CD14-positive monocyte (primary cell): ENCODE results near the gene DOCK3. TPM values are rescaled to one million over a fixed set of nuclear protein-coding genes. Genes with fewer than 3 reads are reported as not detected.
"Not testable (repeated sequence)": the region's sequence is repeated elsewhere in the genome, so short reads cannot be mapped to it uniquely, and the experiment has no call there.

ENCODE experiments used
- DNase-seq, 3 donors: peaks; one replicate each; pipeline ENCODE4 v3.0.0-alpha.2; 2011 to 2022
- H2AFZ ChIP-seq: 2 replicates; pipeline ENCODE4 v1.6.0; 2012; ENCODE audit warnings: mild to moderate bottlenecking, low read depth, low read length, inconsistent platforms; ENCODE audit not compliant: insufficient read depth, poor library complexity, severe bottlenecking
- H3K27ac ChIP-seq, 2 donors: 1 replicate in 1 of 2; 2 replicates in 1 of 2; pipeline ENCODE4 v1.5.1; 2012 to 2013; ENCODE audit warnings: low read length in 2 of 2, control low read depth in 1 of 2, inconsistent platforms in 1 of 2, low read depth in 1 of 2, mild to moderate bottlenecking in 1 of 2
- H3K27me3 ChIP-seq, 2 donors: one replicate each; pipeline versions ENCODE4 v1.6.0 to v1.6.1; 2011 to 2013; ENCODE audit warnings: low read length in 2 of 2; ENCODE audit not compliant: control insufficient read depth in 2 of 2, insufficient read depth in 2 of 2
- H3K36me3 ChIP-seq, 2 donors: replicated peaks in 1 of 2; 1 replicate in 1 of 2; 2 replicates in 1 of 2; pipeline versions ENCODE4 v1.5.1 to v1.6.1; 2012 to 2013; ENCODE audit warnings: low read length in 2 of 2, control low read depth in 1 of 2, inconsistent platforms in 1 of 2, mild to moderate bottlenecking in 1 of 2; ENCODE audit not compliant: insufficient read depth in 2 of 2, control insufficient read depth in 1 of 2
- H3K4me1 ChIP-seq, 2 donors: 1 replicate in 1 of 2; 2 replicates in 1 of 2; pipeline versions ENCODE4 v1.5.1 to v1.6.1; 2012 to 2013; ENCODE audit warnings: low read length in 2 of 2, control low read depth in 1 of 2, inconsistent platforms in 1 of 2, mild to moderate bottlenecking in 1 of 2, moderate library complexity in 1 of 2; ENCODE audit not compliant: insufficient read depth in 2 of 2, control insufficient read depth in 1 of 2
- H3K4me2 ChIP-seq: replicated peaks from 2 replicates; pipeline ENCODE3; 2012; ENCODE audit warnings: low read length, moderate library complexity, mild to moderate bottlenecking; ENCODE audit not compliant: poor library complexity, severe bottlenecking; ENCODE audit errors: extremely low read depth
- H3K4me3 ChIP-seq, 3 experiments: fragments of 200-600 bp in 1 of 3; sonication (generic) in 1 of 3; replicated peaks in 1 of 3; 1 replicate in 2 of 3; 2 replicates in 1 of 3; pipeline ENCODE4 v1.5.1; 2011 to 2013; ENCODE audit warnings: low read length in 3 of 3, mild to moderate bottlenecking in 3 of 3, control low read depth in 2 of 3, low read depth in 2 of 3, inconsistent platforms in 1 of 3, moderate library complexity in 1 of 3
- H3K79me2 ChIP-seq: 2 replicates; pipeline ENCODE4 v1.6.0; 2012; ENCODE audit warnings: mild to moderate bottlenecking, control low read depth, inconsistent platforms, low read length, moderate library complexity; ENCODE audit not compliant: insufficient read depth
- H3K9ac ChIP-seq: 2 replicates; pipeline ENCODE4 v1.6.0; 2017; ENCODE audit warnings: low read length, mild to moderate bottlenecking; ENCODE audit not compliant: insufficient read depth, poor library complexity, severe bottlenecking
- H3K9me3 ChIP-seq, 2 donors: replicated peaks in 1 of 2; 1 replicate in 1 of 2; 2 replicates in 1 of 2; pipeline versions ENCODE4 v1.5.1 to v1.6.1; 2012 to 2013; ENCODE audit warnings: low read length in 2 of 2, control low read depth in 1 of 2; ENCODE audit not compliant: control insufficient read depth in 1 of 2, insufficient read depth in 1 of 2
- H4K20me1 ChIP-seq: 2 replicates; pipeline ENCODE4 v1.6.0; 2012; ENCODE audit warnings: mild to moderate bottlenecking, low read length, control low read depth, moderate library complexity; ENCODE audit not compliant: insufficient read depth
- H3K27ac Mint-ChIP-seq, 7 donors: one replicate each; pipeline ENCODE4 v1.8.0; 2020; ENCODE audit warnings: mild to moderate bottlenecking in 7 of 7, mixed read lengths in 7 of 7, moderate library complexity in 6 of 7, inconsistent platforms in 2 of 7
- H3K27me3 Mint-ChIP-seq, 3 donors: one replicate each; pipeline ENCODE4 v1.8.0; 2021 to 2022; ENCODE audit warnings: low read depth in 3 of 3, mild to moderate bottlenecking in 3 of 3, mixed read lengths in 3 of 3, moderate library complexity in 3 of 3, inconsistent platforms in 1 of 3
- H3K36me3 Mint-ChIP-seq, 2 donors: one replicate each; pipeline ENCODE4 v1.8.0; 2020; ENCODE audit warnings: mixed read lengths in 2 of 2, inconsistent platforms in 1 of 2, mild to moderate bottlenecking in 1 of 2
- H3K4me1 Mint-ChIP-seq: one replicate; pipeline ENCODE4 v1.8.0; 2020; ENCODE audit warnings: mild to moderate bottlenecking, mixed read lengths
- H3K4me3 Mint-ChIP-seq, 2 donors: one replicate each; pipeline ENCODE4 v1.8.0; 2020; ENCODE audit warnings: mild to moderate bottlenecking in 2 of 2, mixed read lengths in 2 of 2, moderate library complexity in 1 of 2
- H3K9me3 Mint-ChIP-seq, 7 donors: one replicate each; pipeline ENCODE4 v1.8.0; 2020 to 2022; ENCODE audit warnings: mixed read lengths in 7 of 7, mild to moderate bottlenecking in 6 of 7, moderate library complexity in 6 of 7, inconsistent platforms in 2 of 7
- WGBS: methylation state at CpG from one replicate; pipeline ENCODE4 v1.1.5; 2013; ENCODE audit warnings: missing lambda C conversion rate; ENCODE audit not compliant: insufficient coverage; 5-methylcytosine and 5-hydroxymethylcytosine counted together
- intact Hi-C, 2 donors: fragments of 100-400 bp; cut with micrococcal nuclease; formaldehyde crosslinking; loops; one replicate each; pipeline versions ENCODE4 v1.15.0 to v1.15.1; 2023
- polyA plus RNA-seq, 3 donors: library from polyadenylated mRNA; depleted of rRNA in 1 of 3; unstranded in 2 of 3; stranded (reverse) in 1 of 3; fragments of 300-500 nt in 2 of 3; fragments of >200 nt in 1 of 3; fragmentation: Illumina TruSeq in 2 of 3; gene quantifications; 1 replicate in 2 of 3; 2 replicates in 1 of 3; pipeline ENCODE4 v1.2.3, GENCODE V29; 2012 to 2021
- TF ChIP-seq, protein P1 (sequence below): fragments of 200-600 bp; IDR thresholded peaks from one replicate; pipeline ENCODE4 v1.8.0; 2022; ENCODE audit warnings: antibody characterized with exemption, mild to moderate bottlenecking

The DOCK3 gene
- polyA plus RNA-seq, 3 donors = 0.03 TPM; not detected in 1

- H2AFZ ChIP-seq = no peak overlapping the region
- no peak overlapping the region for H3K27ac Mint-ChIP-seq
- H3K27ac ChIP-seq = no peak overlapping the region
- H3K4me3 ChIP-seq = no peak overlapping the region
- WGBS = 60% methylated on average over 2 of the region's 3 CpGs
- no peaks in the 10 kb centered on the region for H3K36me3 Mint-ChIP-seq
- H3K9me3 Mint-ChIP-seq = peaks cover 2 to 9% (median 7%) of the 10 kb centered on the region in 7 donors
- H4K20me1 ChIP-seq = no peaks in the 10 kb centered on the region
- H3K27me3 Mint-ChIP-seq = no peaks in the 10 kb centered on the region
- H3K4me2 ChIP-seq = no peak overlapping the region
- intact Hi-C loops = no loop called here
- TF ChIP-seq, protein P1, sequence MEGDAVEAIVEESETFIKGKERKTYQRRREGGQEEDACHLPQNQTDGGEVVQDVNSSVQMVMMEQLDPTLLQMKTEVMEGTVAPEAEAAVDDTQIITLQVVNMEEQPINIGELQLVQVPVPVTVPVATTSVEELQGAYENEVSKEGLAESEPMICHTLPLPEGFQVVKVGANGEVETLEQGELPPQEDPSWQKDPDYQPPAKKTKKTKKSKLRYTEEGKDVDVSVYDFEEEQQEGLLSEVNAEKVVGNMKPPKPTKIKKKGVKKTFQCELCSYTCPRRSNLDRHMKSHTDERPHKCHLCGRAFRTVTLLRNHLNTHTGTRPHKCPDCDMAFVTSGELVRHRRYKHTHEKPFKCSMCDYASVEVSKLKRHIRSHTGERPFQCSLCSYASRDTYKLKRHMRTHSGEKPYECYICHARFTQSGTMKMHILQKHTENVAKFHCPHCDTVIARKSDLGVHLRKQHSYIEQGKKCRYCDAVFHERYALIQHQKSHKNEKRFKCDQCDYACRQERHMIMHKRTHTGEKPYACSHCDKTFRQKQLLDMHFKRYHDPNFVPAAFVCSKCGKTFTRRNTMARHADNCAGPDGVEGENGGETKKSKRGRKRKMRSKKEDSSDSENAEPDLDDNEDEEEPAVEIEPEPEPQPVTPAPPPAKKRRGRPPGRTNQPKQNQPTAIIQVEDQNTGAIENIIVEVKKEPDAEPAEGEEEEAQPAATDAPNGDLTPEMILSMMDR = no peak
- H3K27me3 ChIP-seq = no peaks in the 10 kb centered on the region
- no peaks in the 10 kb centered on the region for H3K4me1 Mint-ChIP-seq
- no peaks in the 10 kb centered on the region for H3K79me2 ChIP-seq
- no peaks in the 10 kb centered on the region for H3K36me3 ChIP-seq
- H3K9me3 ChIP-seq = no peaks in the 10 kb centered on the region
- no peak overlapping the region for H3K4me3 Mint-ChIP-seq
- H3K4me1 ChIP-seq = no peaks in the 10 kb centered on the region
- H3K9ac ChIP-seq = no peak overlapping the region
- no peak for DNase-seq
Observed at GRCh38 chr3:50890688-50891344, 216.1 kb downstream of the DOCK3 start.

DNA sequence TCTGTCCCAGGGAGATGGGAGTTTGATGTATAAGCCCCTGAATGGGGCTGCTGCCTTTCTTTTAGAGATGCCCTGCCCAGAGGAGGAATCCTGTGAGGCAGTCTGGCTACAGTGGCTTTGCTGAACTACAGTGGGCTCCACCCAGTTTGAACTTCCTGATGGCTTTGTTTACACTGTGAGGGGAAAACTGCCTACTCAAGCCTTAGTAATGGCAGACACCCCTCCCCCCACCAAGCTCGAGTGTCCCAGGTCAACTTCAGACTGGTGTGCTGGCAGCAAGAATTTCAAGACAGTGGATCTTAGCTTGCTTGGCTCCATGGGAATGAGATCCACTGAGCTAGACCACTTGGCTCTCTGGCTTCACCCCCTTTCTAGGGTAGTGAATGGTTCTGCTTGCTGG, 226.4 kb downstream of the DOCK3 start:
- H3K4me3 ChIP-seq, H2AFZ ChIP-seq, H3K9me3 ChIP-seq, H3K36me3 ChIP-seq, H3K27ac ChIP-seq, intact Hi-C loops, H3K4me1 Mint-ChIP-seq, H3K36me3 Mint-ChIP-seq, H3K4me3 Mint-ChIP-seq, H3K4me1 ChIP-seq, H3K4me2 ChIP-seq, H4K20me1 ChIP-seq, H3K27ac Mint-ChIP-seq, H3K79me2 ChIP-seq, H3K27me3 ChIP-seq, H3K27me3 Mint-ChIP-seq, H3K9ac ChIP-seq, DNase-seq: not testable (repeated sequence)
- peaks cover 2 to 11% (median 8%) of the 10 kb centered on the region in 7 donors for H3K9me3 Mint-ChIP-seq
- no CpG with 5 or more reads among the region's 1 CpG for whole genome bisulfite sequencing
